Endothelial cell of umbilical vein (primary cell): ENCODE measurements around the gene ASB17. TPM values are rescaled to one million over a fixed set of nuclear protein-coding genes. Genes with fewer than 3 reads are reported as not detected.

ENCODE experiments used
- BruUV-seq: library from RNA; stranded (reverse); fragments of 400-500 nt; replicated peaks from 2 replicates; lab custom pipeline; 2021; lab: Mats Ljungman, UMichigan
- CTCF ChIA-PET: fragments of 300-600, 350-600 bp; sonication (Branson Sonifier 250); formaldehyde crosslinking; loops from one replicate; lab custom pipeline; 2021; ENCODE audit warnings: antibody characterized with exemption, inconsistent platforms; lab: Charles Lee
- POLR2A ChIA-PET: fragments of 300-600, 350-600 bp; sonication (Branson Sonifier 250); formaldehyde crosslinking; loops from one replicate; lab custom pipeline; 2021; ENCODE audit warnings: antibody characterized with exemption, inconsistent platforms; lab: Charles Lee
- DNase-seq: peaks from one replicate; pipeline ENCODE4 v3.0.0-alpha.2; 2011; ENCODE audit warnings: low read depth, low spot score
- FAIRE-seq: peaks from 2 replicates; lab custom pipeline; 2011; peaks lifted over from hg19 to GRCh38; lab: Jason Lieb, UNC
- H2AFZ ChIP-seq: 2 replicates; pipeline ENCODE4 v1.6.0; 2012; ENCODE audit warnings: low read depth, low read length, control low read depth, inconsistent platforms
- H3K27ac ChIP-seq: 2 replicates; pipeline ENCODE4 v1.5.1; 2011; ENCODE audit warnings: low read depth, mild to moderate bottlenecking, control low read depth, low read length, moderate library complexity; ENCODE audit not compliant: insufficient read depth
- H3K27me3 ChIP-seq, 2 experiments: 2 replicates each; pipeline versions ENCODE4 v1.6.0 to v1.6.1; 2011; ENCODE audit warnings: low read length in 2 of 2, mixed read lengths in 1 of 2; ENCODE audit not compliant: control insufficient read depth in 2 of 2, insufficient read depth in 2 of 2
- H3K36me3 ChIP-seq, 2 experiments: 2 replicates in 1 of 2; 3 replicates in 1 of 2; pipeline ENCODE4 v1.5.1; 2011; ENCODE audit warnings: low read length in 2 of 2, mild to moderate bottlenecking in 1 of 2, moderate library complexity in 1 of 2; ENCODE audit not compliant: control insufficient read depth in 2 of 2, insufficient read depth in 2 of 2; ENCODE audit errors: extremely low read depth in 1 of 2
- H3K4me1 ChIP-seq: 3 replicates; pipeline ENCODE4 v1.5.1; 2011; ENCODE audit warnings: mild to moderate bottlenecking, low read length; ENCODE audit not compliant: control insufficient read depth, insufficient read depth; ENCODE audit errors: extremely low read depth
- H3K4me2 ChIP-seq: 2 replicates; pipeline ENCODE4 v1.6.1; 2011; ENCODE audit warnings: low read length, control low read depth, mixed read lengths; ENCODE audit not compliant: insufficient read depth
- H3K4me3 ChIP-seq, 3 experiments: fragments of 200-600 bp in 1 of 3; sonication (generic), shearing (Covaris generic) in 1 of 3; replicated peaks in 1 of 3; 2 replicates each; pipeline ENCODE4 v1.5.1; 2011 to 2016; ENCODE audit warnings: control low read depth in 3 of 3, low read length in 3 of 3, mild to moderate bottlenecking in 2 of 3, inconsistent platforms in 1 of 3, low read depth in 1 of 3, moderate library complexity in 1 of 3; ENCODE audit not compliant: insufficient read depth in 1 of 3
- H3K79me2 ChIP-seq: 2 replicates; pipeline ENCODE4 v1.6.0; 2012; ENCODE audit warnings: low read length, inconsistent platforms; ENCODE audit not compliant: control insufficient read depth, insufficient read depth
- H3K9ac ChIP-seq: replicated peaks from 2 replicates; pipeline ENCODE3; 2011; ENCODE audit warnings: low read length, control low read depth; ENCODE audit not compliant: insufficient read depth; ENCODE audit errors: extremely low read depth
- H3K9me1 ChIP-seq: replicated peaks from 3 replicates; pipeline ENCODE4 v1.6.0; 2011; ENCODE audit warnings: mild to moderate bottlenecking, low read length; ENCODE audit not compliant: control insufficient read depth, insufficient read depth; ENCODE audit errors: extremely low read depth
- H3K9me3 ChIP-seq: replicated peaks from 2 replicates; pipeline ENCODE4 v1.5.1; 2012; ENCODE audit warnings: low read length, inconsistent platforms; ENCODE audit not compliant: control insufficient read depth, insufficient read depth
- H4K20me1 ChIP-seq: replicated peaks from 2 replicates; pipeline ENCODE3; 2011; ENCODE audit warnings: mild to moderate bottlenecking, low read length; ENCODE audit not compliant: control insufficient read depth, insufficient read depth; ENCODE audit errors: extremely low read depth
- CTCF ChIP-seq, 2 donors: IDR thresholded peaks; 1 replicate in 1 of 2; 2 replicates in 1 of 2; pipeline ENCODE4 v1.5.1; 2011; ENCODE audit warnings: low read length in 2 of 2, mild to moderate bottlenecking in 2 of 2, moderate library complexity in 2 of 2, control low read depth in 1 of 2, inconsistent platforms in 1 of 2, low read depth in 1 of 2; ENCODE audit not compliant: insufficient read depth in 1 of 2; ENCODE audit errors: extremely low read depth in 1 of 2
- EZH2 ChIP-seq: IDR thresholded peaks from 2 replicates; pipeline ENCODE4 v1.6.1; 2012; ENCODE audit warnings: borderline replicate concordance, low read depth, mild to moderate bottlenecking, moderate library complexity, low read length, inconsistent platforms; ENCODE audit not compliant: severe bottlenecking
- FOS ChIP-seq: IDR thresholded peaks from 2 replicates; pipeline ENCODE4 v1.6.1; 2011; ENCODE audit warnings: mild to moderate bottlenecking, low read length, moderate library complexity, borderline replicate concordance; ENCODE audit not compliant: insufficient read depth
- GATA2 ChIP-seq: IDR thresholded peaks from 2 replicates; pipeline ENCODE4 v1.7.0; 2011; ENCODE audit warnings: low read depth, mild to moderate bottlenecking, moderate library complexity, mixed read lengths, low read length; ENCODE audit not compliant: insufficient read length, insufficient read depth
- JUN ChIP-seq: IDR thresholded peaks from 2 replicates; pipeline ENCODE4 v1.6.1; 2011; ENCODE audit warnings: borderline replicate concordance, low read depth; ENCODE audit not compliant: insufficient read length, insufficient read depth
- MYC ChIP-seq: IDR thresholded peaks from one replicate; pipeline ENCODE4 v1.6.1; 2011; ENCODE audit warnings: mild to moderate bottlenecking, low read depth, low read length
- POLR2A ChIP-seq: IDR thresholded peaks from 2 replicates; pipeline ENCODE4 v1.6.1; 2012; ENCODE audit warnings: low read depth, mild to moderate bottlenecking, control low read depth, low read length
- POLR2AphosphoS5 ChIP-seq: IDR thresholded peaks from 2 replicates; pipeline ENCODE4 v1.6.1; 2012; ENCODE audit warnings: low read depth, mild to moderate bottlenecking, control low read depth, low read length, moderate library complexity; ENCODE audit not compliant: insufficient read depth
- dilution Hi-C: fragments of 300-500 bp; cut with MboI; formaldehyde crosslinking; loops from one replicate; pipeline ENCODE4 v1.15.0; 2019; ENCODE audit warnings: low sequenced_read_pairs; ENCODE audit not compliant: extremely low pct_ligation_motif_present
- intact Hi-C: fragments of 100-400 bp; cut with micrococcal nuclease; formaldehyde crosslinking; loops from one replicate; pipeline ENCODE4 v1.10.0; 2022
- polyA plus RNA-seq, 4 experiments: library from polyadenylated mRNA; depleted of rRNA in 3 of 4; stranded (reverse) in 3 of 4; unstranded in 1 of 4; fragments of >200 nt; gene quantifications; 2 replicates each; pipeline versions ENCODE4 v1.2.1 to v1.2.3, GENCODE V29; 2011 to 2012; ENCODE audit warnings: missing spikeins in 1 of 4
- total RNA-seq: library from RNA; stranded (reverse); gene quantifications from 2 replicates; pipeline ENCODE4 v1.2.3, GENCODE V29; 2021
- TF ChIP-seq, protein P1 (sequence below): IDR thresholded peaks from 2 replicates; pipeline ENCODE4 v1.6.1; 2011; ENCODE audit not compliant: insufficient read depth, insufficient read length

Gene ASB17
- total and polyA plus RNA-seq, 2 donors (not counting 3 experiments of a cell fraction or from before 2014, with no cell fraction given), result not detected

GRCh38 chr1:75922698-75923097 is 9.5 kb downstream of the ASB17 start:
- no TSS peak for BruUV-seq
- Histone ChIP-seq H2AFZ (no peak overlapping the region), H3K27me3 (peaks cover 0 to 4% of the 10 kb centered on the region in 2 experiments), H3K79me2 (no peaks in the 10 kb centered on the region), H3K4me2 (no peak overlapping the region), H3K27ac (no peak overlapping the region), H3K36me3 (no peaks in the 10 kb centered on the region), H3K4me1 (no peaks in the 10 kb centered on the region), H3K4me3 (no peak overlapping the region), H3K9me1 (no peaks in the 10 kb centered on the region), H3K9me3 (no peaks in the 10 kb centered on the region), H4K20me1 (no peaks in the 10 kb centered on the region), H3K9ac (no peak overlapping the region)
- DNase-seq, result no peak
- TF ChIP-seq, protein P1, sequence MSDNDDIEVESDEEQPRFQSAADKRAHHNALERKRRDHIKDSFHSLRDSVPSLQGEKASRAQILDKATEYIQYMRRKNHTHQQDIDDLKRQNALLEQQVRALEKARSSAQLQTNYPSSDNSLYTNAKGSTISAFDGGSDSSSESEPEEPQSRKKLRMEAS, result no peak
- no peak for TF ChIP-seq CTCF (IDR thresholded peaks at IDR 0.05; ENCODE audit: extremely low read depth in 1 of 2, insufficient read depth in 1 of 2, low read depth in 1 of 2, low read length in 2 of 2)
- TF ChIP-seq POLR2AphosphoS5, result no peak
- dilution Hi-C loops, result no loop called here
- ChIA-PET CTCF (no interaction called here), POLR2A (no interaction called here)
- FAIRE-seq, result no peak
- intact Hi-C loops, result no loop called here

DNA sequence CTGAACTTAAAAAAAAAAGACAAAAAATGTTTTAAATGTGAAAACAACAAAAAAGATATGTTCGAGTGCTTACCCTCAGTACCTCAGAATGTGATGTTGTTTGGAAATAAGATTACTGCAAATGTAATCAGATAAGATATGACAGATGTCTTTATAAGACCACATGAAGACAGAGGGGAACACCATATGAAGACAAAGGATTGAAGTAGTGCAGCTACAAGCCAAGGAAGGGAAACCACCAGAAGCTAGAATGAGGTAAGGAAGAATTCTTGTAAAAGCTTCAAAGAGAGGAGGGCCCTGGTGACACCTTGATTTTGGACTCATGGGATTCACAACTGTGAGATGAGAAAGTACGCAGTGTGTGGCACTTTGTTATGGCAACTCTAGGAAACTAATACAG is 15.4 kb downstream of the ASB17 start:
- TF ChIP-seq CTCF (IDR thresholded peaks at IDR 0.05; ENCODE audit: extremely low read depth in 1 of 2, insufficient read depth in 1 of 2, low read depth in 1 of 2, low read length in 2 of 2), result no peak
- TF ChIP-seq EZH2, result no peak
- TF ChIP-seq POLR2A, result no peak
- no peak for TF ChIP-seq JUN
- TF ChIP-seq POLR2AphosphoS5, result no peak
- TF ChIP-seq, protein P1, result no peak
- no peak for TF ChIP-seq MYC
- no peak for TF ChIP-seq GATA2
- TF ChIP-seq FOS, result no peak
- intact Hi-C loops (no loop called here), dilution Hi-C loops (no loop called here)
- H3K36me3 ChIP-seq, result no peaks in the 10 kb centered on the region
- H4K20me1 ChIP-seq, result no peaks in the 10 kb centered on the region
- ChIA-PET CTCF (interaction anchor here (2.4 kb wide), 1 partner anchor 8 kb away, joined by 8 read pairs; no protein-coding TSS in a partner anchor), POLR2A (no interaction called here)
- DNase-seq, result no peak
- no peaks in the 10 kb centered on the region for H3K27me3 ChIP-seq
- H3K27ac ChIP-seq, result no peak overlapping the region
- BruUV-seq, result no TSS peak
- H3K4me1 ChIP-seq, result no peaks in the 10 kb centered on the region
- no peaks in the 10 kb centered on the region for H3K9me1 ChIP-seq
- H2AFZ ChIP-seq, result no peak overlapping the region
- H3K4me2 ChIP-seq, result no peak overlapping the region
- H3K9ac ChIP-seq, result no peak overlapping the region
- no peak overlapping the region for H3K4me3 ChIP-seq
- FAIRE-seq, result no peak
- no peaks in the 10 kb centered on the region for H3K79me2 ChIP-seq
- H3K9me3 ChIP-seq, result no peaks in the 10 kb centered on the region
